ENCODE results near the gene UBE2J2.

UBE2J2 gene

DNA sequence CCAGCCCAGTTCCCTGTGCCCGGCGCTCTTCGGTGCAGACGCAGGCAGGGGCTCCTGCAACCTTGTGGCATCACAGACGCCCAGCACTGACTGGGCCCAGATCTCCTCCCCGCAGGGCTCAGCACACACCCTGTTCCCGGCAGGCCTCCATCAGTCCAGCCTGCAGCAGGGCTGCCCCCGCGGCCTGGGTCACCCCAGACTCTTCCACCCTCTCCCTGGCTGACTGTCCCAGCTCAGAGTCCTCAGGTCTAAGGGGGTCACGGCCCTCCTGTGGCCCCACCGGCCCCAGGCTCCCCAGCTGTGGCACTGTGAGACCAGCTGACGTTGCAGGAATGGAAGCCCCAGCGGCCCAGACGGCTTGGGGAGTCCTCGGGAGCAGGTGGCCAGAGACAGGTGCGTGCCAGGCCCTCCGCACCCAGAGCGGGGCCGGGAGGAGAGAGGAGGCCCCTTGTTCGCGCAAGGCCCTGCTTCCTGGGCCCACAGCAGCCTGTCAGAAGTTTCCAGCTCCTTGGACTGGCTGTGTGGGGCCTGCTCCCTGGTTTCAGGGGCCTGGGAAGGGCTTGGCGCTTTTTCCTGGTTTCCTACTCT is 37.4 kb downstream of the UBE2J2 start:
- peaks cover 34% of the 10 kb centered on the region for H3K79me2 ChIP-seq (ENCODE audit: insufficient read depth, low read length)

DNA sequence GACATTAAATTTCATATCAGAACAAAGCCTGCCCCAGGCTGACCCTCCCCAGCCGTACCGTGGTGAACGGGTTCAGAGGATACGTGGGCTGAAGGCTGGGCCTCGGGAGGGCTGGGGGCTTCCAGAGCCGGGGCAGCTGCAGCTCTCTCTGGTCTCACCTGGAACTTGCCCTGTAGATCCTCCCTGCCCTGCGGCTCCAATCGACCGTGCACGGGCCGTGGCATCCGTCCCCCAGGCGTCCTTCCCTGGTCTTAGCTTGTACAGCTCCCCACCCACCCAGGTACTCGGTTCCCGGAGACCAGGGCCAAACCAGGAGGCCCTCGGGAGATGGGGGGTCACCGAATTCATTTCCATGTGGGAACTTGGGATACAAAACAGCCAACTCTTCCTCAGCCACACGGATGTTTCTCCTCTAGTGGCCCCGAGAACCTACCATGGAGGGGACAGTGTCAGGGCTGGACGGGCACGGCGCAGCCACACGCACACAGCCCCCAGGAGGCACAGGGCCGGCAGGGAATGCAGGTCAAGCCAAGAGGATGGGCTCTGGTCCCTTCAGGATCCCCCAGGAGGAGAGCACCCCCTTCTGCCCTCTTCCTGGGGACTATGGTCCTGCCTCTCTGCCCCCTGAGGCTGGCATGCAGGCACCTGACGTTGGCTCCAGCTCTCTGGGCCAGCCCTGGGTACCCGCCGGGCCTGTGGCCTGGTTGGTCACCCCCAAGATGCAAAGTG is 38.5 kb downstream of the UBE2J2 start:
- DNase-seq (no peak), ATAC-seq (ENCODE audit: insufficient read depth, low read depth) (no peak)
- H4K20me1 ChIP-seq (ENCODE audit: insufficient read depth, low read length) = peaks cover 44% of the 10 kb centered on the region
- H3K9ac ChIP-seq (ENCODE audit: low read depth, low read length) = no peak overlapping the region
- H3K4me3 ChIP-seq (ENCODE audit: low read depth in 1 of 2, low read length in 2 of 2) = no peak overlapping the region
- peaks cover 31% of the 10 kb centered on the region for H3K36me3 ChIP-seq (ENCODE audit: insufficient read depth, low read length)
- no peak overlapping the region for H2AFZ ChIP-seq (ENCODE audit: low read depth, low read length)
- H3K27me3 ChIP-seq (ENCODE audit: insufficient read depth, low read length, poor library complexity) = no peaks in the 10 kb centered on the region
- peaks cover 45% of the 10 kb centered on the region for H3K79me2 ChIP-seq (ENCODE audit: insufficient read depth, low read length)
- H3K4me2 ChIP-seq (ENCODE audit: insufficient read depth, low read length) = no peak overlapping the region
- no peaks in the 10 kb centered on the region for H3K9me3 ChIP-seq (ENCODE audit: insufficient read depth, low read length, severe bottlenecking)
- peaks cover 31% of the 10 kb centered on the region for H3K4me1 ChIP-seq (ENCODE audit: insufficient read depth, low read length)
- no peak overlapping the region for H3K27ac ChIP-seq (ENCODE audit: low read length)
- TF ChIP-seq, protein P1, sequence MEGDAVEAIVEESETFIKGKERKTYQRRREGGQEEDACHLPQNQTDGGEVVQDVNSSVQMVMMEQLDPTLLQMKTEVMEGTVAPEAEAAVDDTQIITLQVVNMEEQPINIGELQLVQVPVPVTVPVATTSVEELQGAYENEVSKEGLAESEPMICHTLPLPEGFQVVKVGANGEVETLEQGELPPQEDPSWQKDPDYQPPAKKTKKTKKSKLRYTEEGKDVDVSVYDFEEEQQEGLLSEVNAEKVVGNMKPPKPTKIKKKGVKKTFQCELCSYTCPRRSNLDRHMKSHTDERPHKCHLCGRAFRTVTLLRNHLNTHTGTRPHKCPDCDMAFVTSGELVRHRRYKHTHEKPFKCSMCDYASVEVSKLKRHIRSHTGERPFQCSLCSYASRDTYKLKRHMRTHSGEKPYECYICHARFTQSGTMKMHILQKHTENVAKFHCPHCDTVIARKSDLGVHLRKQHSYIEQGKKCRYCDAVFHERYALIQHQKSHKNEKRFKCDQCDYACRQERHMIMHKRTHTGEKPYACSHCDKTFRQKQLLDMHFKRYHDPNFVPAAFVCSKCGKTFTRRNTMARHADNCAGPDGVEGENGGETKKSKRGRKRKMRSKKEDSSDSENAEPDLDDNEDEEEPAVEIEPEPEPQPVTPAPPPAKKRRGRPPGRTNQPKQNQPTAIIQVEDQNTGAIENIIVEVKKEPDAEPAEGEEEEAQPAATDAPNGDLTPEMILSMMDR (IDR thresholded peaks at IDR 0.05; ENCODE audit: borderline replicate concordance, extremely low read depth, low read length, poor library complexity, severe bottlenecking) = no peak
- no peak for TF ChIP-seq EZH2 (IDR thresholded peaks at IDR 0.05; ENCODE audit: borderline replicate concordance, low read depth, low read length, severe bottlenecking)

More for the DNA sequence above, 37.4 kb downstream of the UBE2J2 start:
- no peak for DNase-seq
- TF ChIP-seq, protein P1 (IDR thresholded peaks at IDR 0.05; ENCODE audit: borderline replicate concordance, extremely low read depth, low read length, poor library complexity, severe bottlenecking) = no peak
- no peak for TF ChIP-seq EZH2 (IDR thresholded peaks at IDR 0.05; ENCODE audit: borderline replicate concordance, low read depth, low read length, severe bottlenecking)
- Histone ChIP-seq H2AFZ (ENCODE audit: low read depth, low read length) (no peak overlapping the region), H3K9ac (ENCODE audit: low read depth, low read length) (no peak overlapping the region), H3K36me3 (ENCODE audit: insufficient read depth, low read length) (peaks cover 29% of the 10 kb centered on the region), H3K4me3 (ENCODE audit: low read depth in 1 of 2, low read length in 2 of 2) (no peak overlapping the region), H3K27ac (ENCODE audit: low read length) (no peak overlapping the region), H3K4me1 (ENCODE audit: insufficient read depth, low read length) (peaks cover 24% of the 10 kb centered on the region), H3K27me3 (ENCODE audit: insufficient read depth, low read length, poor library complexity) (no peaks in the 10 kb centered on the region), H3K4me2 (ENCODE audit: insufficient read depth, low read length) (no peak overlapping the region), H4K20me1 (ENCODE audit: insufficient read depth, low read length) (peaks cover 44% of the 10 kb centered on the region), H3K9me3 (ENCODE audit: insufficient read depth, low read length, severe bottlenecking) (no peaks in the 10 kb centered on the region)
- ATAC-seq (ENCODE audit: insufficient read depth, low read depth) = no peak

DNA sequence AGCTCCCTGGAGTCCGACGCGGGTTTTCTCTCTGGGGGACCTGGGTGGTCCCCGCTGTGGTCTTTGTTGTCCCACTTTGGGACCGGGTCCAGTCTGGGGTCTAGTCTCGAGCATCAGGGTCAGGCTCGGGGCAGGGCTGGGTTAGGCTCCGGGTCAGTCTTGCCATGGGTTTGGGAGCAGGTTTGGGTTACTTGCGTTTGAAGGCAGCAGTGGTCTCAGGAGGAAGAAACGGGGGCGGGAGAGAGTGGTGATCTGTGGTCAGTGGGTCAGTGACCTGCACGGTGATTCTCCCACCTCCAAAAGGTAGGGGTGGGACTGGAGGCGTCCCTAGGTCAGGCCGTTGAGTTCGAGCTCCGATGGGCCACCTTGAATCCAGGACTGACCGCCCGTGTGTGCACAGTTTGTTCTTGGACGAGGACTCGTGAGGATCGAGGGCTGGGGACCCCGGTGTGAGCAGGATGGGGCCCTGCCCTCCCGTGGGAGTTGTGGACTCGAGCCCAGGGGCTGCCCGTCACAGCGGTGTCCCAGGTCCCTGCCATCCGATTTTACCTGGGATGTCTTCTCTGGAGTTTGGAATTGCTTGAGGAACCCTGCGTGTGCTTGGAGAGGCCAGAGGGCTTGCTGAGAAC is 39.4 kb downstream of the UBE2J2 start:
- Histone ChIP-seq H3K4me1 (ENCODE audit: insufficient read depth, low read length) (peaks cover 39% of the 10 kb centered on the region), H3K27ac (ENCODE audit: low read length) (no peak overlapping the region), H2AFZ (ENCODE audit: low read depth, low read length) (no peak overlapping the region), H3K36me3 (ENCODE audit: insufficient read depth, low read length) (peaks cover 40% of the 10 kb centered on the region), H3K27me3 (ENCODE audit: insufficient read depth, low read length, poor library complexity) (no peaks in the 10 kb centered on the region), H3K9me3 (ENCODE audit: insufficient read depth, low read length, severe bottlenecking) (no peaks in the 10 kb centered on the region), H3K9ac (ENCODE audit: low read depth, low read length) (peak overlapping the region; percentile 83), H3K4me2 (ENCODE audit: insufficient read depth, low read length) (peak overlapping the region; percentile 99), H3K79me2 (ENCODE audit: insufficient read depth, low read length) (peaks cover 54% of the 10 kb centered on the region), H4K20me1 (ENCODE audit: insufficient read depth, low read length) (peaks cover 52% of the 10 kb centered on the region), H3K4me3 (ENCODE audit: low read depth in 1 of 2, low read length in 2 of 2) (0 out of 4 replicates have a peak overlapping the region, but pooled peaks of 1 of the 2 experiments have one; percentile 95)
- no peak for DNase-seq
- no peak for TF ChIP-seq EZH2 (IDR thresholded peaks at IDR 0.05; ENCODE audit: borderline replicate concordance, low read depth, low read length, severe bottlenecking)
- TF ChIP-seq, protein P1 (IDR thresholded peaks at IDR 0.05; ENCODE audit: borderline replicate concordance, extremely low read depth, low read length, poor library complexity, severe bottlenecking) = no peak
- no peak for ATAC-seq (ENCODE audit: insufficient read depth, low read depth)

Data from DND-41 (cell line).